ENCODE data around the gene PTPRG. TPM values are rescaled to one million over a fixed set of nuclear protein-coding genes. Genes with fewer than 3 reads are reported as not detected.

Gene PTPRG
- total RNA-seq, 4 donors from 2014 or later: 51.9 to 56.8 (median 54.4) TPM

DNA sequence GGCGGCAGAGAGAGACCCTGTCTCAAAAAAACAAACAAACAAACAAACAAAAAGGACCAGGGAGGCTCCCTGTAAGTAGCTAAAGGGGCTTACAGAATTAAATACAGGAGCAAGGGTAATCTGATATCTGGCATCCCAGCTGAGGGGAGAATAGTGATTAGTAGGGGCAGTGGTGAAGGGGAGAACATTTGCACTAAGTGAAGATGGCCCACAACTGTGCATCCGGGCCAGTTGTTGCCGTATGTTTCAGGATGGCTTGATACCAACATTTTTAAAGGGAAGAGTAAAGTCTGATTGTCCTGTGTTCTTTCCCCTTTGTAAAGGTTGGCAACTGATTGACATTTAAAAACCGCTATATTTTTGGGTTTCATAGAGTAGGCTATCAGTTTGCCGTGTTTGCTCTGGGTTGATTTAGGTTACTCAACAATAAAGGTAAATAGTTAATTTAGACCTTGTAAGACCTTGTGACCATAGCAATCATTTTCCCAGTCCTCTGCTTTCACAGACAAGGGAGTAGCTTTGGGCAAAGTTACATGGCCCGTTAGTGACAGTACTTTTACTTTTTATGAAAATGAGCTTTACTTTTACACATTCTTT lies 167.8 kb downstream of the PTPRG start:
- Histone ChIP-seq H3K4me1 (peaks cover 0 to 16% (median 7%) of the 10 kb centered on the region in 4 donors), H3K9me3 (no peaks in the 10 kb centered on the region), H3K27me3 (no peaks in the 10 kb centered on the region), H3K27ac (replicated peaks in 1 of 4) (no peak overlapping the region), H3K4me3 (no peak overlapping the region), H3K36me3 (no peaks in the 10 kb centered on the region)
- 90% methylated on average over 6 of the region's 6 CpGs for WGBS
- TF ChIP-seq, protein P1, sequence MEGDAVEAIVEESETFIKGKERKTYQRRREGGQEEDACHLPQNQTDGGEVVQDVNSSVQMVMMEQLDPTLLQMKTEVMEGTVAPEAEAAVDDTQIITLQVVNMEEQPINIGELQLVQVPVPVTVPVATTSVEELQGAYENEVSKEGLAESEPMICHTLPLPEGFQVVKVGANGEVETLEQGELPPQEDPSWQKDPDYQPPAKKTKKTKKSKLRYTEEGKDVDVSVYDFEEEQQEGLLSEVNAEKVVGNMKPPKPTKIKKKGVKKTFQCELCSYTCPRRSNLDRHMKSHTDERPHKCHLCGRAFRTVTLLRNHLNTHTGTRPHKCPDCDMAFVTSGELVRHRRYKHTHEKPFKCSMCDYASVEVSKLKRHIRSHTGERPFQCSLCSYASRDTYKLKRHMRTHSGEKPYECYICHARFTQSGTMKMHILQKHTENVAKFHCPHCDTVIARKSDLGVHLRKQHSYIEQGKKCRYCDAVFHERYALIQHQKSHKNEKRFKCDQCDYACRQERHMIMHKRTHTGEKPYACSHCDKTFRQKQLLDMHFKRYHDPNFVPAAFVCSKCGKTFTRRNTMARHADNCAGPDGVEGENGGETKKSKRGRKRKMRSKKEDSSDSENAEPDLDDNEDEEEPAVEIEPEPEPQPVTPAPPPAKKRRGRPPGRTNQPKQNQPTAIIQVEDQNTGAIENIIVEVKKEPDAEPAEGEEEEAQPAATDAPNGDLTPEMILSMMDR (IDR thresholded peaks at IDR 0.05): no peak
- TF ChIP-seq POLR2AphosphoS5 (IDR thresholded peaks at IDR 0.05): no peak
- intact Hi-C loops (cut with DNase I): no loop called here
- DNase-seq (ENCODE audit: extremely low spot score): no peak

GRCh38 chr3:61730056-61730455 lies 168.7 kb downstream of the PTPRG start:
- intact Hi-C loops (cut with DNase I): no loop called here
- H3K36me3 ChIP-seq: no peaks in the 10 kb centered on the region
- peaks cover under 1 to 16% (median 7%) of the 10 kb centered on the region in 4 donors for H3K4me1 ChIP-seq
- no peak overlapping the region for H3K27ac ChIP-seq (replicated peaks in 1 of 4)
- no peaks in the 10 kb centered on the region for H3K9me3 ChIP-seq
- TF ChIP-seq, protein P1 (IDR thresholded peaks at IDR 0.05): no peak
- TF ChIP-seq POLR2A (IDR thresholded peaks at IDR 0.05; ENCODE audit: low read depth) (no peak), EP300 (IDR thresholded peaks at IDR 0.05) (no peak), POLR2AphosphoS5 (IDR thresholded peaks at IDR 0.05) (no peak)
- WGBS: 82% methylated on average over 4 of the region's 4 CpGs
- DNase-seq (ENCODE audit: extremely low spot score): no peak
- no peak overlapping the region for H3K4me3 ChIP-seq
- H3K27me3 ChIP-seq: no peaks in the 10 kb centered on the region

DNA sequence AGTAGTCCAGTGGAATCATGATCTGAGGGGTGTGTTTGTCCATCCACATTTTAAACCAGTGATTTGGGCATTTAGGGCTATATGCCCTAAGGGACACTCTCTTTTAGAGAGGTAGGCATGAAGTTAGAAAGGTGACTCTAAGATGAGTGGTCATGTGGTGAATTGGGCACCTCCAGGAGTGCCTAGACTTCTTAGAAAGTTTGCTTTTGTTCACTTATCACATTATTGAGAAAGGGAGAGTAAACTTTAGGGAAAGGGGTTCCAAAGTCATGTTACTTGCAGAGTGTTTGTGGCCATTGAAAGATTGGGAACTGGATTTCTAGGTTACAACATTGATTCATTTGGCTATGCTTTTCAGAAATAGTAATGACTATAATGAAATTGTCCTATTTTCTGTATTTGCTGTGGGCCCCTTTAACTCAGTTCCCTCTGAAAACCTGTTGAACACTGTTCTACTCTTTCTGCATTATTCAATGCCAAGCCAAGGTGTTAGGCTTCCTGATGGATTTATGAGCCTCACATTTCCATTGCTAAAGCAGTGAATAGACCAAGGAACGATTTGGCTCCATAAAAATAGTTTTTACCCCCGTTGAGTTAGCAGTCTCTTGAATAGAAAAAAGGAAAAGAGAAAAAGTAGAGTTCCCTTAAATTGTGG lies 169.3 kb downstream of the PTPRG start:
- intact Hi-C loops (cut with DNase I): no loop called here
- H3K27me3 ChIP-seq: no peaks in the 10 kb centered on the region
- peaks cover under 1 to 19% (median 8%) of the 10 kb centered on the region in 4 donors for H3K4me1 ChIP-seq
- DNase-seq (ENCODE audit: extremely low spot score): no peak
- TF ChIP-seq, protein P1 (IDR thresholded peaks at IDR 0.05): no peak
- TF ChIP-seq POLR2AphosphoS5 (IDR thresholded peaks at IDR 0.05) (no peak), EP300 (IDR thresholded peaks at IDR 0.05) (no peak), POLR2A (IDR thresholded peaks at IDR 0.05; ENCODE audit: low read depth) (no peak)
- no peak overlapping the region for H3K4me3 ChIP-seq
- 63% methylated on average over 2 of the region's 2 CpGs for WGBS
- no peak overlapping the region for H3K27ac ChIP-seq (replicated peaks in 1 of 4)
- no peaks in the 10 kb centered on the region for H3K36me3 ChIP-seq
- H3K9me3 ChIP-seq: no peaks in the 10 kb centered on the region

GRCh38 chr3:61733000-61733399 lies 171.6 kb downstream of the PTPRG start:
- 47% methylated on average over 1 of the region's 1 CpG for WGBS
- no peak overlapping the region for H3K27ac ChIP-seq (replicated peaks in 1 of 4)
- H3K36me3 ChIP-seq: no peaks in the 10 kb centered on the region
- H3K9me3 ChIP-seq: no peaks in the 10 kb centered on the region
- intact Hi-C loops (cut with DNase I): no loop called here
- H3K4me1 ChIP-seq: peaks cover 0 to 19% (median 9%) of the 10 kb centered on the region in 4 donors
- no peaks in the 10 kb centered on the region for H3K27me3 ChIP-seq
- no peak for TF ChIP-seq POLR2A (IDR thresholded peaks at IDR 0.05; ENCODE audit: low read depth)
- TF ChIP-seq, protein P1 (IDR thresholded peaks at IDR 0.05): no peak
- no peak for TF ChIP-seq POLR2AphosphoS5 (IDR thresholded peaks at IDR 0.05)
- TF ChIP-seq EP300 (IDR thresholded peaks at IDR 0.05): no peak
- H3K4me3 ChIP-seq: no peak overlapping the region
- no peak for DNase-seq (ENCODE audit: extremely low spot score)

All from esophagus muscularis mucosa (tissue), 4 donors.